Activated CD4-positive, alpha-beta memory T cell treated with anti-CD3 and anti-CD28 coated beads for 36 hours (primary cell): ENCODE measurements around the gene KAT7. TPM values are rescaled to one million over a fixed set of nuclear protein-coding genes. Genes with fewer than 3 reads are reported as not detected.

Experiments
- CTCF ChIA-PET: fragments of 350-600 bp; sonication (Branson Sonifier 250); formaldehyde crosslinking; loops from one replicate; lab custom pipeline; 2021; ENCODE audit warnings: antibody characterized with exemption, inconsistent platforms; lab: Charles Lee
- POLR2A ChIA-PET: fragments of 350-600 bp; sonication (Branson Sonifier 250); formaldehyde crosslinking; loops from one replicate; lab custom pipeline; 2021; ENCODE audit warnings: antibody characterized with exemption; lab: Charles Lee
- DNase-seq: peaks from one replicate; pipeline ENCODE4 v3.0.0-alpha.2; 2020
- H3K27ac Mint-ChIP-seq: one replicate; pipeline ENCODE4 v1.8.0; 2021; ENCODE audit warnings: mixed read lengths
- H3K27me3 Mint-ChIP-seq: one replicate; pipeline ENCODE4 v1.8.0; 2021; ENCODE audit warnings: mixed read lengths
- H3K36me3 Mint-ChIP-seq: one replicate; pipeline ENCODE4 v1.8.0; 2021; ENCODE audit warnings: mixed read lengths
- H3K4me1 Mint-ChIP-seq: one replicate; pipeline ENCODE4 v1.8.0; 2021; ENCODE audit warnings: low read depth, mixed read lengths
- H3K4me3 Mint-ChIP-seq: one replicate; pipeline ENCODE4 v1.8.0; 2021; ENCODE audit warnings: mild to moderate bottlenecking, mixed read lengths
- H3K9me3 Mint-ChIP-seq: one replicate; pipeline ENCODE4 v1.8.0; 2021; ENCODE audit warnings: mixed read lengths
- intact Hi-C: fragments of 100-400 bp; cut with micrococcal nuclease; formaldehyde crosslinking; loops from one replicate; pipeline ENCODE4 v1.15.1; 2023
- total RNA-seq, 2 experiments: library from RNA; stranded (reverse); gene quantifications; one replicate each; pipeline ENCODE4 v1.2.3, GENCODE V29; 2021

The KAT7 gene
- total RNA-seq, 2 experiments from 2014 or later = 60.5 to 65.8 TPM

DNA sequence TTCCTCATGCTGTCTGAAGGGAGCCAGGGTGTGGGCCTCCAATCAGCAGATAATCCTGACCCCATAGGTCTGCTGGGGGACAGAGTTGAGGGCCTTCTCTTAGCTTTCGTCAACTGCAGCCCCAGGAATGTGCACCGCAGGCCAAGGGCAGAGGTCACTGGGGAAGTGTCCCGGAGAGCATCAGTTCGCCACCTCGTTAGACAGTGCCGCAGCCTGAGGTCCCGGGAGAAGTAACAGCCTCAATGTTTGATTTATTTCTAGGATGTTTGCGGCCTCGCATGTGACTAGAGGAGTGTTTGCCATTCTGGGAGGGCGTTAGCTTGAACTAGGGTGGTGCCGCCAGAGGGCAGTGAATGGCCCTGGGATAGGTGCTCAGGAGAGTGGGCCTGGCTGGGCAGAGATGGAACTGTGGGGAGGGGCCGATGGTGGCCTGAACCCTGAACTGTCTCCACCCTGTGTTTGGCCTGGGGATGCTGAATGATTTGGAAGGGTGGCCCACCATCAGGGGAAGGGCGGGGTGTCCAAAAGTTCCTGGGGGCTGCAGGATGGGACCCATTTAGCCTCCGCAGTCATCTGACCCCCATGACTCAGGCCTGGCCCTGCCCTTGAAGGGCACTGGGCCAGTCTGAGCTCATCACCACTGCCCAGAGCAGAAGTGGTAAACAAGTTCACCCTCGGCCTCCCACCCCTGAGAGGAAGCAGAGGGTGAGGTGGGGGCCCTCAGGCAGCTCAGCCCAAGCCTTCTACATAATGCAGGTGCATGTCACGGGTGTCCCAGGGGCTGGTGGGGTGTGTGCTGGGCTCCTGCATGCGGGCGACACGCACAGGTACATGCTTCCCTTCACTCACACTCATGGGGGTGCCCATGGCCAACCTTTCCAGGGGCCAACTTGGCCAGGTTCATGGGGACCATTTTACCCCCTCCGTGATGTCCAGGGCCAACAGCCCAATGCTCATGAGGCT, 71.8 kb downstream of the KAT7 start:
- intact Hi-C loops = loop anchor here (5.0 kb wide), 1 partner anchor 87 kb away; no protein-coding TSS in a partner anchor

DNA sequence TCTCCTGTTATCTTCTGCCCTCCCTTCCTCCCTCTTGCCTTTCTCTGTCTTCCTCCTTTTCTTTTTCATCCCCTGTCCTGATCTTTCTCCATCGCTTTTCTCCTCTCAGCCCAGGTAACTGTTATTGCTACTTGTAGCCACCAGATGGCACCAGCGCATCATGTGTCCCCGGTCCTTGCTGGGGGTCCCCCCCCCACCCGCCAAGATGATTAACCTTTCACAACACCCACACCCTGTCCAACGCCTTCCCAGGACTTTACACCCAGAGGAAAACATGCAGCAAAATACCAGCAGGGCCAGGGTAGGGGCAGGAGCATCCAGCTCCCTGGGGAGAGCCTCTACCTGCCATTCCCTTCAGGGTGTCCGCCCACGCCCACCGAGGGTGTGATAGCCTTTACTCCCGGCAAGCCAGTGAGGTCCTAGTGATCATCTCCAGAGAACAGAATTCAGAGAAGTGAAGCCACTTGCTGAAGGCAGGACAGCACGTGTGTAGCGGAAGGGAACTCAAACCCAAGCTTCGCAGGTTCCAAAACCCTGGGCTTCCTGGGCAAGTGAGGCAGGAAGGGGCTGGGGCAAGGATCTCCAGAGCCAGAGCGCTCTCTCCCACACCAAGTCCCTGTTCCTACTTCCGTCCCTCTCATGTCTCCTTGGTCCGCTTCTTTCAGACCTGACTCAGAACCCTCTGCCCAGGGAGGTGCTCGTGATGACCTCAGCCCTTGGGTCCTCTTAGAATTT, 72.8 kb downstream of the KAT7 start:
- Mint-ChIP-seq H3K36me3 (no peaks in the 10 kb centered on the region), H3K4me3 (no peak overlapping the region), H3K9me3 (no peaks in the 10 kb centered on the region), H3K4me1 (peaks cover 4% of the 10 kb centered on the region), H3K27ac (no peak overlapping the region), H3K27me3 (peaks cover 9% of the 10 kb centered on the region)
- CTCF ChIA-PET = interaction anchor here (0.6 to 9.6 kb wide), 12 partner anchors 10 to 312 kb away, joined by 3 to 222 read pairs (median 4); partner anchors contain the start of gene DLX3
- intact Hi-C loops = loop anchor here (1.0 to 5.0 kb wide), 2 partner anchors 86 to 137 kb away; no protein-coding TSS in a partner anchor
- POLR2A ChIA-PET = interaction anchor here (1.2 kb wide), 1 partner anchor 136 kb away, joined by 4 read pairs; no protein-coding TSS in a partner anchor
- peak; percentile 59 for DNase-seq

More for the DNA sequence above, 71.8 kb downstream of the KAT7 start:
- H3K36me3 Mint-ChIP-seq = no peaks in the 10 kb centered on the region
- CTCF ChIA-PET = interaction anchor here (0.7 to 9.6 kb wide), 7 partner anchors 8 to 293 kb away, joined by 3 to 222 read pairs (median 5); partner anchors contain the start of gene DLX3
- H3K9me3 Mint-ChIP-seq = no peaks in the 10 kb centered on the region
- H3K4me1 Mint-ChIP-seq = peaks cover 4% of the 10 kb centered on the region
- POLR2A ChIA-PET = no interaction called here
- no peak overlapping the region for H3K27ac Mint-ChIP-seq
- no peak overlapping the region for H3K4me3 Mint-ChIP-seq
- no peak for DNase-seq
- H3K27me3 Mint-ChIP-seq = peaks cover 9% of the 10 kb centered on the region

DNA sequence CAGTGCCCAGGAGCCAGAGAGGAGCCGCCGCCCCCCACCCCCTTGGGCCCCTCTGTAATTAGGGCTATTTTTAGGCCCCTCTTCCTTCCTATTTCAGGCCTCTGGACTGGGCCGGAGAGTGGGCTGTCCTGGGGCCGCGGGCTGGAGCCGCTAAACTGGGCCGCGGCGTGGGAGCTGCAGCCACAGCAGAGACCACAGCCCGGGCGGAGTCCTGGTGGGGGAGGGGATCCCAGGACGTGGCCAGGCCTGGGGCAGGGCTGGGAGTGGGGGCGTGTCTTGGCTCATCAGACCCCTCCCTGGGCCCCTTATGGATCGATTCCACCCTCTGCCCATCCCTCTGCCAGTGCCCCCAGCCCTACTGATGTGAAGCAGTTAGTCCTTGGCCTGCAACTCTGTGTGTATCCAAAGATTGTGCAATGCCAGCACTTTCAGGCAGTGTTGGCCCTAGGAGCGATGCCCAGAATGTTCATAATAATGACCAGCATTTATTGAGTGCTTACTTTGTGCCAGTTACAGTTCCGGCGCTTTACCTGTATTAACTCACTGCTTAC, 74.4 kb downstream of the KAT7 start:
- Mint-ChIP-seq H3K27ac (no peak overlapping the region), H3K4me3 (no peak overlapping the region), H3K4me1 (peaks cover 4% of the 10 kb centered on the region), H3K36me3 (no peaks in the 10 kb centered on the region), H3K9me3 (no peaks in the 10 kb centered on the region), H3K27me3 (peaks cover 9% of the 10 kb centered on the region)
- ChIA-PET CTCF (interaction anchor here (1.0 to 9.6 kb wide), 2 partner anchors 106 to 134 kb away, joined by 3 to 222 read pairs; partner anchors contain the start of gene DLX3), POLR2A (no interaction called here)
- intact Hi-C loops = loop anchor here (5.0 kb wide), 1 partner anchor 84 kb away; no protein-coding TSS in a partner anchor
- DNase-seq = no peak

DNA sequence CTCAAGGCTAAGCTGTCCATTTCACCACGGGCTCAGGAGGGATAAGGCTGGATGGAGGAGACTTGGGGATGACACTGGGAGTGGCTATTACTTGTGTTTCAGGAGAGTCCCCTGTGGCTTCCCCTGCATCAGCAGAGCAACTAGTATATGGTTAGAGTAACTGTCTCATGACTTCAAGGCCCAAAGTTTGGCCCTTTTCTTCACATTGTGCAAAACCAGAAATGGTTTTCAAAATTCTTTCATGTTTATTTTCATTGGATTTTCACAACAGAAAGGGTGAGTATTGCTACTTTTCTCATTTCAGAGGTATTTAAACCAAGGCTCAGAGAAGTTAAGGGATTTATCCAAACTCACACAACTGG, 77.5 kb downstream of the KAT7 start:
- Mint-ChIP-seq H3K4me1 (peaks cover 3% of the 10 kb centered on the region), H3K27me3 (peaks cover 10% of the 10 kb centered on the region), H3K27ac (no peak overlapping the region), H3K9me3 (no peaks in the 10 kb centered on the region), H3K4me3 (no peak overlapping the region), H3K36me3 (no peaks in the 10 kb centered on the region)
- intact Hi-C loops = no loop called here
- DNase-seq = no peak
- ChIA-PET POLR2A (no interaction called here), CTCF (interaction anchor here (1.2 to 1.6 kb wide), 3 partner anchors 106 to 228 kb away, joined by 3 to 7 read pairs (median 3); no protein-coding TSS in a partner anchor)

DNA sequence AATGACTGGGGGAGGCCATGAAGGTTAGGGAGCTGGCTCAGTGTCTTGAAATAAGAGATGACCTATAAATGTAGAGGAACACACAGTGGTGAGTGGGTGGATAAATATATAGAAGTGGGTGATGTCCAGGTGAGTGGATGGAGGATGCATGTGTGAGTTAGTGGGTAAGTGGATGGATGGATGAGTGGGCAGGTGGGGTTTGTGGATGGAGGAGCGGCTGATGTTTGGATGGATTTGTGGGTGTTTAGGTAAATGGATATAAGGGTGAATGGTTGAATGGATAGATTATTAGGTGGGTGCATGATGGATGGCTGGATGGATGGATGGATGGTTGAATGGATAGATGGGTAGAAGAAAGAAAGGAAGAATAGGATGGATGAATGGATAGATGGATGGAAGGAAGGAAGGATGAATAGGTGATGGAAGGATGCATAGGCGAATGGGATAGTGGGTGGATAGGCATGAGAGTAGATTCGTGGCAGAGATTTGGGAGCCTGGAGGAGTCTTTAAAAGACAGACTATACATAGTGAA, 78.5 kb downstream of the KAT7 start:
- Mint-ChIP-seq H3K4me1 (no peaks in the 10 kb centered on the region), H3K27me3 (peaks cover 6% of the 10 kb centered on the region), H3K36me3 (no peaks in the 10 kb centered on the region), H3K4me3 (no peak overlapping the region), H3K9me3 (no peaks in the 10 kb centered on the region), H3K27ac (no peak overlapping the region)
- no peak for DNase-seq
- POLR2A ChIA-PET = no interaction called here
- intact Hi-C loops = no loop called here
- CTCF ChIA-PET = interaction anchor here (1.2 to 1.6 kb wide), 3 partner anchors 105 to 227 kb away, joined by 3 to 7 read pairs (median 3); no protein-coding TSS in a partner anchor

DNA sequence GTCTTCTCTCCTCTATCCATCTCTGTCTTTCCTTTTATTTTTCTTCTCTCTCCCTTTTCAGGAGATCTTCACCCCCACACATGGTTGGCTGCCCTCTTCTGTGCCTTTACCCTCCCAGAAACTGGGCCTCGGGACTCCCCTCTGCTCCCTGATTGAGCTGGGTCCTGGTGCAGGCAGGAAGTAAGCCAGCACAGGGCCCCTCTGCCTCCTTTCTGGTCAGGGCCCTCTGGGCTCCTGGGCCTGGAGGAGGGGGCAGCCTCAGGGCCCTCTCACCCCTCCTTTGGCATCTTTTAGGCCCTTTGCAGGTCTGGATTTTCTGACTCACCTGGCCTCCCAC, 80.5 kb downstream of the KAT7 start:
- POLR2A ChIA-PET = no interaction called here
- peaks cover 2% of the 10 kb centered on the region for H3K27me3 Mint-ChIP-seq
- peaks cover 14% of the 10 kb centered on the region for H3K4me1 Mint-ChIP-seq

DNA sequence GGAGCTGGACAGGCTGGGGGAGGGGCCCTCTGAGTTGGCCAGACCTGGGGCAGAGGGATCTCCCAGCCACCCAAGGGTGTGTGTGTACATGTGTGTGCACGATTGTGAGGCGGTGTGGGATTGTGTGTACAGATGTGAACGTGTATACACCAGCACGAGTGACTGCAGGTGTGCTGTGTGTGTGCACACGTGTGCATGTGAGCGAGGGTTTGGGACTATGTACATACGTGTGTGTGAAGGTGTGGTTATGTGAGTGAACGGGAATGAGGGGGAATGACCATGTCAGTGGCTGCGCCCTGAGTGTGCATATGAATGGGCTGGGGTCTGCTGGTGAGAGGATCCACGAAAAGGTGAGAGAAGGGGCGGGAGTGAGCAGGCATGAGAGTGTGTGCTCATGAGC, 81.8 kb downstream of the KAT7 start:
- H3K4me3 Mint-ChIP-seq = no peak overlapping the region
- intact Hi-C loops = no loop called here
- no peaks in the 10 kb centered on the region for H3K36me3 Mint-ChIP-seq
- H3K9me3 Mint-ChIP-seq = no peaks in the 10 kb centered on the region
- DNase-seq = no peak
- H3K27ac Mint-ChIP-seq = no peak overlapping the region
- peaks cover 14% of the 10 kb centered on the region for H3K4me1 Mint-ChIP-seq
- ChIA-PET CTCF (interaction anchor here (2.0 kb wide), 1 partner anchor 10 kb away, joined by 5 read pairs; no protein-coding TSS in a partner anchor), POLR2A (no interaction called here)
- peaks cover 2% of the 10 kb centered on the region for H3K27me3 Mint-ChIP-seq

More for the DNA sequence above, 80.5 kb downstream of the KAT7 start:
- intact Hi-C loops = no loop called here
- CTCF ChIA-PET = interaction anchor here (0.9 to 2.0 kb wide), 2 partner anchors 12 to 128 kb away, joined by 4 to 5 read pairs; no protein-coding TSS in a partner anchor
- no peak overlapping the region for H3K4me3 Mint-ChIP-seq
- no peak overlapping the region for H3K27ac Mint-ChIP-seq
- H3K36me3 Mint-ChIP-seq = no peaks in the 10 kb centered on the region
- no peak for DNase-seq
- H3K9me3 Mint-ChIP-seq = no peaks in the 10 kb centered on the region

DNA sequence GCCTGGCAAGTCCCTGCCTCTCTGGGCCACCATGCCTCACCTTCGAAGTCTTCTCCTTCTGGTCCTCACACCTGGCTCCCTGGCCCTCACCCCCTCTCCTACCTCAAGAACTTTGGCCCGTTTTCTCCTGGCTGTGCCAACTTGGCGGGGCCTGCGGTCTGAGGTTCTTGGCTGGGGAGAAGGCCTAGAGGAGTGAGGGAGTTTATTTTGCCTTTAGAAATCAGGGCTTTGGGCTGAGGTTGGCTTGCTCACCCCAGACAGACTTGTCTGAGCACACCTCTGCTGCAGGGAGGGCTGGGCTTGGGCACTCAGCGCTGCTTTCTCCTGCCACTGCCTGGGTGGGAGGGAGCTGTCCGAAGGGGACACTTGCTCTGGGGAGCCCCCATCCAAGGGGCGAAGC, 82.7 kb downstream of the KAT7 start:
- H3K4me3 Mint-ChIP-seq = no peak overlapping the region
- ChIA-PET CTCF (interaction anchor here (1.1 kb wide), 1 partner anchor 126 kb away, joined by 3 read pairs; no protein-coding TSS in a partner anchor), POLR2A (no interaction called here)
- peaks cover 2% of the 10 kb centered on the region for H3K27me3 Mint-ChIP-seq
- no peak overlapping the region for H3K27ac Mint-ChIP-seq
- H3K4me1 Mint-ChIP-seq = peaks cover 14% of the 10 kb centered on the region
- H3K36me3 Mint-ChIP-seq = no peaks in the 10 kb centered on the region
- intact Hi-C loops = no loop called here
- DNase-seq = no peak
- H3K9me3 Mint-ChIP-seq = no peaks in the 10 kb centered on the region

DNA sequence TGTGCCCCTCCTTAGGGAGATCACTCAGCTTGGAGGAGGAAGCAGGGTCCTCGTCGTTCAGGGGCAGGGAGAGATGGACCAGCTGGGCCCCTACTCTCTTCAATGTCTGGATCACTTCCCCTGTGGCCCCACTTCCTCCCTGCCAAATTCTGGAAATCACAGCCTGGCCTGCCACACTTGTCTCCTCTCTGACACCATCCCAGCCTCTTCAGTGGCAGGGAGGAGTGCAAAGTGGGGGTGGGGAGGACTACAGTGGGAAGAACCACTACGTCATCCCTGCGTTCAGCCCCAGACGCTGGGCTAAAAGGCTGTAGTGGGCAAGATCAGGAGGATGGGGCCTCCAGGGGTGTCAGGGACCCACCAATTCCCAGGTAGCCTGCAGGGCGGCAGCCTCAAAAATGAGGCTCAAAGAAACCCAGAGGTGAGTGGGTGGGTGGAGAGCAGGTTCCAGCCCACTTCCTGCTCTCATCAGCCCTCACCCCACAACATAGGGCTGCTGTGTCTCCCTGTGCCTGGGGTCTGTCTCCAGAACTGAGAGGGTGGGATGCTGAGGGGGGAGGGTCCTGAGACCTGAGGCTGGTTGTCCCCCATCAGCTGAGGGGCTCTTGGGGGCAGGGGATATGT, 84.4 kb downstream of the KAT7 start:
- Mint-ChIP-seq H3K27me3 (peaks cover 2% of the 10 kb centered on the region), H3K4me1 (peaks cover 14% of the 10 kb centered on the region), H3K4me3 (no peak overlapping the region), H3K36me3 (no peaks in the 10 kb centered on the region), H3K27ac (no peak overlapping the region), H3K9me3 (no peaks in the 10 kb centered on the region)
- peak; percentile 26 for DNase-seq
- CTCF ChIA-PET = interaction anchor here (1.2 to 9.9 kb wide), 4 partner anchors 11 to 124 kb away, joined by 4 to 138 read pairs (median 8); partner anchors contain the start of gene DLX3
- intact Hi-C loops = no loop called here
- POLR2A ChIA-PET = no interaction called here

DNA sequence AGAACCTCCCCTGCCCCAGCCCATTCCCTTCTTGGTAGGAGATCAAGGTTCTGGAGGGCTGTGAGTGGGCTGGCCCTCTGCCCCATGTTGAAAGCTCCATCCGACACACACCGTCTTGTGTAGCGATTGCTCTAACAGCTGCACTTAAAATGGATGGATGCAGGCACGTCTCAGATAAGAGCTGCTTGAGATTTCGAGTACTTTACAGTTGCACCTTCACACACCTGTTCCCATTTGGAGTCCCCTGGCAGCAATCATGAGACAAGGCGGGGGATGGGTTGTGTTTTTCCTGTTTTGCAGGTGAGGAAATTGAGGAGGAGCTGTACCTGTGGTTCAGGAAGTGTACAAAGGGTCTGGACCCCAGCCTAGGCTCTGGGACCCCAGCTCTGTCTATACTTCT, 85.0 kb downstream of the KAT7 start:
- CTCF ChIA-PET = interaction anchor here (1.2 to 9.9 kb wide), 4 partner anchors 12 to 123 kb away, joined by 4 to 138 read pairs (median 8); partner anchors contain the start of gene DLX3
- Mint-ChIP-seq H3K4me3 (no peak overlapping the region), H3K27me3 (peaks cover 4% of the 10 kb centered on the region), H3K27ac (no peak overlapping the region), H3K9me3 (no peaks in the 10 kb centered on the region), H3K36me3 (no peaks in the 10 kb centered on the region), H3K4me1 (peaks cover 14% of the 10 kb centered on the region)
- intact Hi-C loops = no loop called here
- no peak for DNase-seq
- POLR2A ChIA-PET = no interaction called here

DNA sequence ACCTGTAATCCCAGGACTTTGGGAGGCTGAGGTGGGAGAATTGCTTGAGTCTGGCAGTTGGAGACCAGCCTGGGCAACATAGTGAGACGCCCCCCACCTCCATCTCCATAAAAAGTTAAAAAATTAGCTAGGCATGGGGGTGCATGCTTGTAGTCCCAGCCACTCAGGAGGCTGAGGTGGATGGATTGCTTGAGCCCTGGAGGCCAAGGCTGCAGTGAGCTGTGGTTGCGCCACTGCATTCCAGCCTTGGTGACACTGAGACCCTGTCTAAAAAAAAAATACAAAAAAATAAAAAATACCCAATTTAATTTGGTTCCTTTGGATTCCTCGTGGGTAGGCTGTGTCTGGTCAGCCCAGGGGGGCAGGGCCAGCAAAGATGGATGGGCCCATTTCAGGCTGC, 85.4 kb downstream of the KAT7 start:
- POLR2A ChIA-PET = no interaction called here
- Mint-ChIP-seq H3K4me3 (no peak overlapping the region), H3K4me1 (peaks cover 14% of the 10 kb centered on the region), H3K27me3 (peaks cover 2% of the 10 kb centered on the region), H3K27ac (no peak overlapping the region), H3K36me3 (no peaks in the 10 kb centered on the region), H3K9me3 (no peaks in the 10 kb centered on the region)
- intact Hi-C loops = no loop called here
- DNase-seq = no peak
- CTCF ChIA-PET = interaction anchor here (1.2 to 9.9 kb wide), 4 partner anchors 13 to 123 kb away, joined by 4 to 138 read pairs (median 8); partner anchors contain the start of gene DLX3
